Breast epithelium (tissue), 4 donors: ENCODE results near the gene MAN1C1. TPM values are rescaled to one million over a fixed set of nuclear protein-coding genes. Genes with fewer than 3 reads are reported as not detected.

Source experiments
- DNase-seq, 2 donors: peaks; one replicate each; pipeline ENCODE4 v3.0.0-alpha.2; 2019; ENCODE audit warnings: low spot score in 2 of 2
- H3K27ac ChIP-seq, 2 donors: fragments of 200-600 bp; sonication (generic) in 1 of 2; one replicate each; pipeline ENCODE4 v1.5.1; 2016 to 2019; ENCODE audit warnings: mild to moderate bottlenecking in 1 of 2
- H3K27me3 ChIP-seq, 2 donors: fragments of 200-600 bp; sonication (generic) in 1 of 2; one replicate each; pipeline versions ENCODE4 v1.5.1 to v1.6.0; 2017 to 2019; ENCODE audit warnings: control low read depth in 1 of 2, mild to moderate bottlenecking in 1 of 2
- H3K36me3 ChIP-seq: fragments of 200-600 bp; one replicate; pipeline ENCODE4 v1.5.1; 2019
- H3K4me1 ChIP-seq, 2 donors: fragments of 200-600 bp; sonication (generic); one replicate each; pipeline ENCODE4 v1.5.1; 2016 to 2019; ENCODE audit warnings: control low read depth in 1 of 2
- H3K4me3 ChIP-seq, 3 donors: fragments of 200-600 bp; sonication (generic); 1 replicate in 2 of 3; 2 replicates in 1 of 3; pipeline ENCODE4 v1.5.1; 2016 to 2019; ENCODE audit warnings: mild to moderate bottlenecking in 3 of 3, moderate library complexity in 2 of 3
- H3K9me3 ChIP-seq, 2 donors: fragments of 200-600 bp; sonication (generic) in 1 of 2; one replicate each; pipeline ENCODE4 v1.5.1; 2016 to 2019; ENCODE audit warnings: control low read depth in 1 of 2
- CTCF ChIP-seq, 3 donors: fragments of 450-650 bp; IDR thresholded peaks; one replicate each; pipeline ENCODE4 v1.5.1; 2016 to 2017; ENCODE audit warnings: antibody characterized with exemption in 3 of 3, mild to moderate bottlenecking in 3 of 3, moderate library complexity in 3 of 3
- POLR2A ChIP-seq: fragments of 450-650 bp; IDR thresholded peaks from one replicate; pipeline ENCODE4 v1.6.1; 2016; ENCODE audit warnings: antibody characterized with exemption, mild to moderate bottlenecking, moderate library complexity
- POLR2AphosphoS5 ChIP-seq, 3 donors: sonication (generic); formaldehyde crosslinking; IDR thresholded peaks; one replicate each; pipeline ENCODE4 v1.6.1; 2017; ENCODE audit warnings: antibody characterized with exemption in 3 of 3
- intact Hi-C: fragments of 100-400 bp; cut with DNase I; formaldehyde crosslinking; loops from one replicate; pipeline ENCODE4 v1.15.1; 2023; ENCODE audit warnings: low total_unique reads
- total RNA-seq, 3 donors: library from RNA; depleted of rRNA; stranded (reverse); fragments of >200 nt; gene quantifications; one replicate each; pipeline ENCODE4 v1.1.0, GENCODE V29; 2016

MAN1C1 gene
- total RNA-seq, 3 donors from 2014 or later, result 6.7 to 13.8 (median 6.9) TPM

DNA sequence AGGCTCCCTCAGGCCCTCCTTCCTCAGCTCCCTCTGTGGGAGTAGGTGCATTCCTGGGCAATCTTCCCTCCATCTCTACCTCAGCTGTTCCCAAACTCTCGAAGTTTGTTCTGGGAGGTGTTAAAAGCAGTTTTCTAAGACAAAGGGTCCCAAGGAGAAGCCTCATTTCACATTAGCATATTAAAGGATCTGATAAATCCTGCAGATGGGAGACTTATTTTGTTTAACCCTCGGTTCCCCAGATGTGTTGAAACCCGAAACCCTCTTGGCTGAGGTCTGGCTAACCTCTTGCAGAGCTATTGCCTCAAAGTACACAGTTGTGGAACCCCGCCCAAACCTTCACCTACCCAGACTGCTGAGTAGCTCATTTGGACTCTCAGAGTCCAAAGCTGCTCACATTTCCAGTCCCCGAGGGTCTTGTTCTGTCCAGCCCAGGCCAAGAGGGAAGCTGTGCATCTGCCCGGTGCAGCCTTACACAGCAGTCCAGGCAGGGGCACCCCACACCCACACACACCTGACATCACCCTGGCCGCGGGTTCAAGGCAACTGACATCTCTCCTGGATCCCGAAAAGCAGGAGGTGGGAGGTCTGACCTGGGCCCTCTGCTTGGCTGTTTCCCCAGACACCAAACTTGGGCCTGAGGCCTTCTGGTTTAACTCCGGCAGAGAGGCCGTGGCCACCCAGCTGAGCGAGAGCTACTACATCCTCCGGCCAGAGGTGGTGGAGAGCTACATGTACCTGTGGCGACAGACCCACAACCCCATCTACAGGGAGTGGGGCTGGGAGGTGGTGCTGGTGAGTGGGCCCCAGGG lies 163.9 kb downstream of the MAN1C1 start:
- Histone ChIP-seq H3K4me3 (no peak overlapping the region), H3K4me1 (peaks cover 0 to 3% of the 10 kb centered on the region in 2 donors), H3K9me3 (no peaks in the 10 kb centered on the region), H3K27ac (peak overlapping the region in 1 of 2 donors; percentile 45), H3K27me3 (no peaks in the 10 kb centered on the region), H3K36me3 (no peaks in the 10 kb centered on the region)
- intact Hi-C loops, result no loop called here
- DNase-seq, result no peak
- TF ChIP-seq CTCF (IDR thresholded peaks at IDR 0.05) (no peak), POLR2A (no peak), POLR2AphosphoS5 (IDR thresholded peaks at IDR 0.05) (no peak)

DNA sequence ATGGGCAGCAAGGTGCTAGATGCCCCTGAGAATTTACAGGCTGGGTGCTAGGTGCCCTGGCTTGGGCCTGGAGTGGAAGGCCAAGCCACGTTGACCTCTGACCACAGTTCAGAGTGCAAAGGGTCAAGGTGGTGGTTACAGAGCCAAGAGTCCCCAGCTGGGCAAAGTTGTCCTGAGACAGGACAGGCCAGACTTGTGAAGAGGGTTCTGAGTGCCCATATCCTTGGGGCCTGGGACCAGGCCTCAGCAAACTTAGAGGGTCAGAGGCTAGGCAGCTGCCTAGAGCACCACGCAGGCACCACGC lies 164.5 kb downstream of the MAN1C1 start:
- intact Hi-C loops, result no loop called here
- Histone ChIP-seq H3K9me3 (no peaks in the 10 kb centered on the region), H3K27me3 (no peaks in the 10 kb centered on the region), H3K27ac (peak overlapping the region in 1 of 2 donors; percentile 45), H3K4me1 (peaks cover 0 to 3% of the 10 kb centered on the region in 2 donors), H3K36me3 (no peaks in the 10 kb centered on the region), H3K4me3 (no peak overlapping the region)
- no peak for TF ChIP-seq POLR2AphosphoS5 (IDR thresholded peaks at IDR 0.05)
- no peak for TF ChIP-seq POLR2A
- no peak for TF ChIP-seq CTCF (IDR thresholded peaks at IDR 0.05)
- DNase-seq, result no peak

GRCh38 chr1:25782608-25783201 lies 166.1 kb downstream of the MAN1C1 start:
- no peaks in the 10 kb centered on the region for H3K36me3 ChIP-seq
- no peak overlapping the region for H3K4me3 ChIP-seq
- no peak for TF ChIP-seq POLR2AphosphoS5 (IDR thresholded peaks at IDR 0.05)
- no peak for TF ChIP-seq CTCF (IDR thresholded peaks at IDR 0.05)
- no peak for TF ChIP-seq POLR2A

DNA sequence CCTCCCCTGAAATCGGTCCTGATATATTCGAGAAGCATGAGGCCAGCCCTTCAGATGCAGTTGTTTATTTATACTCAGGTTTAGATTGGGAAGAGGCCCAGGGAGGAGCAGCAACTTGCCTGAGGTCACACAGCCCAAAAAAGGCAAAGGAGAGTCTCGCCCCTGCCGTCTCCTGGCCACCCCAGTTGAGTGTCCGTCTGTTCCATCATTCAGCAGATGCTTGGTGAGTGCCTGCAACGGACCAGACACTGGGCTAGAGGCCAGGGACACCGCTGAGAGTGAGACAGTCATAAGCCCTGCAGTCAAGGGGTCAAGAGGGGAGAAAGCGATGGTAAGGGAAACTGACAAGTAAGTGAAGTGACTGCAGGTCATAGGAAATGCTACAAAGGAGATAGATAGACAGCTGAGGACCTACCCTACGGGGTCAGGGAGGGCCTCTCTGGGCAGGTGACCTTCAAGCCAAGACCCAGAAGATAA lies 168.0 kb downstream of the MAN1C1 start:
- no peaks in the 10 kb centered on the region for H3K36me3 ChIP-seq
- no peak for DNase-seq
- no peak overlapping the region for H3K4me3 ChIP-seq
- peaks cover 0 to 3% of the 10 kb centered on the region in 2 donors for H3K4me1 ChIP-seq
- intact Hi-C loops, result no loop called here
- TF ChIP-seq POLR2A, result no peak
- no peak for TF ChIP-seq CTCF (IDR thresholded peaks at IDR 0.05)
- TF ChIP-seq POLR2AphosphoS5 (IDR thresholded peaks at IDR 0.05), result no peak
- no peak overlapping the region for H3K27ac ChIP-seq
- no peaks in the 10 kb centered on the region for H3K27me3 ChIP-seq
- H3K9me3 ChIP-seq, result no peaks in the 10 kb centered on the region

More at GRCh38 chr1:25782608-25783201, 166.1 kb downstream of the MAN1C1 start:
- Histone ChIP-seq H3K4me1 (peaks cover 0 to 3% of the 10 kb centered on the region in 2 donors), H3K9me3 (no peaks in the 10 kb centered on the region), H3K27me3 (no peaks in the 10 kb centered on the region), H3K27ac (no peak overlapping the region)
- intact Hi-C loops, result loop anchor here (2.0 kb wide), 1 partner anchor 18 kb away; no protein-coding TSS in a partner anchor
- DNase-seq, result no peak
